Karpas-422 (cell line): Measurements from ENCODE around the gene KRT33A. TPM values are rescaled to one million over a fixed set of nuclear protein-coding genes. Genes with fewer than 3 reads are reported as not detected.
"Not testable (repeated sequence)": the region's sequence is repeated elsewhere in the genome, so short reads cannot be mapped to it uniquely, and the experiment has no call there.

ENCODE experiments used
- DNase-seq: peaks from one replicate; pipeline ENCODE4 v3.0.0-alpha.2; 2015
- H2AFZ ChIP-seq: fragments of 200-600 bp; sonication (generic); 2 replicates; pipeline ENCODE4 v1.6.1; 2014; ENCODE audit warnings: antibody characterized with exemption, low read length, mixed read lengths
- H3K27ac ChIP-seq: fragments of 200-600 bp; sonication (generic); 2 replicates; pipeline ENCODE4 v1.5.1; 2014; ENCODE audit warnings: mild to moderate bottlenecking, low read length, moderate library complexity
- H3K27me3 ChIP-seq: fragments of 200-600 bp; sonication (generic); 2 replicates; pipeline ENCODE4 v1.6.1; 2014; ENCODE audit warnings: low read length, mixed read lengths
- H3K36me3 ChIP-seq: fragments of 200-600 bp; sonication (generic); 2 replicates; pipeline ENCODE4 v1.6.1; 2014; ENCODE audit warnings: low read length, mixed read lengths; ENCODE audit not compliant: insufficient read depth
- H3K4me1 ChIP-seq: fragments of 200-600 bp; sonication (generic); 2 replicates; pipeline ENCODE4 v1.6.1; 2014; ENCODE audit warnings: mild to moderate bottlenecking, low read length, mixed read lengths
- H3K4me2 ChIP-seq: fragments of 200-600 bp; sonication (generic); 2 replicates; pipeline ENCODE4 v1.6.1; 2014; ENCODE audit warnings: low read length, low read depth, mild to moderate bottlenecking; ENCODE audit not compliant: poor library complexity, severe bottlenecking
- H3K4me3 ChIP-seq: fragments of 200-600 bp; sonication (generic); 2 replicates; pipeline ENCODE4 v1.5.1; 2014; ENCODE audit warnings: mild to moderate bottlenecking, antibody characterized with exemption, low read length, mixed read lengths
- H3K79me2 ChIP-seq: fragments of 200-600 bp; sonication (generic); 2 replicates; pipeline ENCODE4 v1.6.1; 2014; ENCODE audit warnings: mild to moderate bottlenecking, low read length, mixed read lengths
- H3K9ac ChIP-seq: fragments of 200-600 bp; sonication (generic); 2 replicates; pipeline ENCODE4 v1.6.0; 2014; ENCODE audit warnings: low read length
- H3K9me2 ChIP-seq: fragments of 200-600 bp; sonication (generic), shearing (Covaris generic); replicated peaks from 2 replicates; pipeline ENCODE4 v1.6.0; 2014; ENCODE audit warnings: mild to moderate bottlenecking, low read length, moderate library complexity; ENCODE audit not compliant: insufficient read depth
- H3K9me3 ChIP-seq: fragments of 300-700, 200-600 bp; sonication (generic); 2 replicates; pipeline ENCODE4 v1.6.1; 2014; ENCODE audit warnings: low read length, mixed read lengths
- H4K20me1 ChIP-seq: fragments of 200-600 bp; sonication (generic); 2 replicates; pipeline ENCODE4 v1.6.1; 2014; ENCODE audit warnings: mild to moderate bottlenecking, antibody characterized with exemption, low read length, low read depth; ENCODE audit not compliant: insufficient read depth
- total RNA-seq: library from RNA; depleted of rRNA; stranded (reverse); fragments of >200 nt; shearing (Covaris generic); gene quantifications from 2 replicates; pipeline ENCODE4 v1.2.3, GENCODE V29; 2014; ENCODE audit warnings: low replicate concordance

KRT33A gene
- total RNA-seq, 1 experiment from 2014 or later = not detected

- H3K4me3 ChIP-seq, H3K27me3 ChIP-seq, H2AFZ ChIP-seq, H3K27ac ChIP-seq, H3K36me3 ChIP-seq, H3K9me3 ChIP-seq, H3K79me2 ChIP-seq, DNase-seq, H4K20me1 ChIP-seq, H3K9me2 ChIP-seq, H3K4me1 ChIP-seq, H3K4me2 ChIP-seq, H3K9ac ChIP-seq: not testable (repeated sequence)
Observed at GRCh38 chr17:41380091-41380490, 29.5 kb upstream of the KRT33A start.

- Histone ChIP-seq H3K79me2 (no peaks in the 10 kb centered on the region), H3K9me2 (no peaks in the 10 kb centered on the region), H3K9ac (no peak overlapping the region), H2AFZ (no peak overlapping the region), H3K27me3 (no peaks in the 10 kb centered on the region), H3K4me2 (no peak overlapping the region), H3K4me1 (no peaks in the 10 kb centered on the region), H4K20me1 (no peaks in the 10 kb centered on the region), H3K27ac (no peak overlapping the region), H3K4me3 (no peak overlapping the region), H3K36me3 (no peaks in the 10 kb centered on the region), H3K9me3 (no peaks in the 10 kb centered on the region)
- no peak for DNase-seq
Observed at GRCh38 chr17:41377546-41377945, 26.9 kb upstream of the KRT33A start.

- Histone ChIP-seq H3K4me1 (no peaks in the 10 kb centered on the region), H3K27me3 (no peaks in the 10 kb centered on the region), H2AFZ (no peak within 1 kb of the TSS), H3K9me3 (no peaks in the 10 kb centered on the region), H3K4me2 (no peak within 1 kb of the TSS), H4K20me1 (no peaks in the 10 kb centered on the region), H3K36me3 (no peaks in the 10 kb centered on the region), H3K79me2 (no peaks in the 10 kb centered on the region), H3K9ac (no peak within 1 kb of the TSS), H3K4me3 (no peak within 1 kb of the TSS), H3K27ac (no peak within 1 kb of the TSS), H3K9me2 (no peaks in the 10 kb centered on the region)
- DNase-seq = no peak
Observed at GRCh38 chr17:41369713-41370112, 19.1 kb upstream of the KRT33A start, which contains the start of gene KRT33B. Gene KRT33B (minus strand): TSS chr17:41369813. CDS start chr17:41369750, 63 bp downstream.

- no peaks in the 10 kb centered on the region for H3K79me2 ChIP-seq
- no peak overlapping the region for H3K4me2 ChIP-seq
- H4K20me1 ChIP-seq = no peaks in the 10 kb centered on the region
- no peak overlapping the region for H3K27ac ChIP-seq
- H3K36me3 ChIP-seq = no peaks in the 10 kb centered on the region
- H3K9me2 ChIP-seq = no peaks in the 10 kb centered on the region
- no peaks in the 10 kb centered on the region for H3K9me3 ChIP-seq
- no peaks in the 10 kb centered on the region for H3K27me3 ChIP-seq
- H3K4me3 ChIP-seq = no peak overlapping the region
- no peak overlapping the region for H2AFZ ChIP-seq
- no peak overlapping the region for H3K9ac ChIP-seq
- DNase-seq = no peak
- no peaks in the 10 kb centered on the region for H3K4me1 ChIP-seq
Observed at GRCh38 chr17:41369023-41369422, 18.4 kb upstream of the KRT33A start.

- no peak for DNase-seq
- H2AFZ ChIP-seq = no peak overlapping the region
- no peak overlapping the region for H3K4me2 ChIP-seq
- no peak overlapping the region for H3K9ac ChIP-seq
- H3K27me3 ChIP-seq = no peaks in the 10 kb centered on the region
- no peak overlapping the region for H3K27ac ChIP-seq
- H3K4me1 ChIP-seq = no peaks in the 10 kb centered on the region
- no peaks in the 10 kb centered on the region for H4K20me1 ChIP-seq
- no peaks in the 10 kb centered on the region for H3K9me3 ChIP-seq
- H3K4me3 ChIP-seq = no peak overlapping the region
- no peaks in the 10 kb centered on the region for H3K9me2 ChIP-seq
- H3K79me2 ChIP-seq = no peaks in the 10 kb centered on the region
- no peaks in the 10 kb centered on the region for H3K36me3 ChIP-seq
Observed at GRCh38 chr17:41367426-41368075, 16.9 kb upstream of the KRT33A start.

GRCh38 chr17:41366070-41366469, 15.4 kb upstream of the KRT33A start:
- no peaks in the 10 kb centered on the region for H3K4me1 ChIP-seq
- H3K9me3 ChIP-seq = no peaks in the 10 kb centered on the region
- no peak overlapping the region for H3K4me2 ChIP-seq
- no peak overlapping the region for H2AFZ ChIP-seq
- H3K27ac ChIP-seq = no peak overlapping the region
- no peaks in the 10 kb centered on the region for H3K36me3 ChIP-seq
- no peaks in the 10 kb centered on the region for H3K9me2 ChIP-seq
- H3K79me2 ChIP-seq = no peaks in the 10 kb centered on the region
- no peak overlapping the region for H3K4me3 ChIP-seq
- no peaks in the 10 kb centered on the region for H4K20me1 ChIP-seq
- DNase-seq = no peak
- no peak overlapping the region for H3K9ac ChIP-seq
- H3K27me3 ChIP-seq = no peaks in the 10 kb centered on the region

- H3K36me3 ChIP-seq = no peaks in the 10 kb centered on the region
- no peak overlapping the region for H3K4me3 ChIP-seq
- no peak for DNase-seq
- no peaks in the 10 kb centered on the region for H4K20me1 ChIP-seq
- H3K27me3 ChIP-seq = no peaks in the 10 kb centered on the region
- no peaks in the 10 kb centered on the region for H3K4me1 ChIP-seq
- H3K9me2 ChIP-seq = no peaks in the 10 kb centered on the region
- H3K9me3 ChIP-seq = no peaks in the 10 kb centered on the region
- H2AFZ ChIP-seq = no peak overlapping the region
- H3K79me2 ChIP-seq = no peaks in the 10 kb centered on the region
- H3K9ac ChIP-seq = no peak overlapping the region
- no peak overlapping the region for H3K4me2 ChIP-seq
- H3K27ac ChIP-seq = no peak overlapping the region
Observed at GRCh38 chr17:41363881-41364280, 13.3 kb upstream of the KRT33A start.

- H3K4me3 ChIP-seq = no peak overlapping the region
Observed at GRCh38 chr17:41360296-41360995, 9.8 kb upstream of the KRT33A start.

More at GRCh38 chr17:41360296-41360995, 9.8 kb upstream of the KRT33A start:
- no peaks in the 10 kb centered on the region for H3K9me3 ChIP-seq
- DNase-seq = no peak
- H2AFZ ChIP-seq = no peak overlapping the region
- no peaks in the 10 kb centered on the region for H4K20me1 ChIP-seq
- no peak overlapping the region for H3K27ac ChIP-seq
- no peak overlapping the region for H3K4me2 ChIP-seq
- H3K79me2 ChIP-seq = no peaks in the 10 kb centered on the region
- H3K27me3 ChIP-seq = no peaks in the 10 kb centered on the region
- no peaks in the 10 kb centered on the region for H3K9me2 ChIP-seq
- H3K9ac ChIP-seq = no peak overlapping the region
- H3K36me3 ChIP-seq = no peaks in the 10 kb centered on the region
- H3K4me1 ChIP-seq = no peaks in the 10 kb centered on the region
